GM23338 (cell line): ENCODE results near the gene IGSF10.

ENCODE experiments used
- CREB1 ChIP-seq: fragments of 250-450 bp; sonication (Bioruptor Pico); IDR thresholded peaks from 2 replicates; pipeline ENCODE4 v1.5.0; 2020; ENCODE audit warnings: low read depth, mild to moderate bottlenecking, moderate library complexity
- EZH2 ChIP-seq: fragments of 200-600 bp; sonication (generic); IDR thresholded peaks from one replicate; pipeline ENCODE4 v1.8.0; 2017; ENCODE audit warnings: antibody characterized with exemption, mild to moderate bottlenecking, low read depth; ENCODE audit not compliant: unreplicated experiment
- EZH2phosphoT487 ChIP-seq: fragments of 200-600 bp; sonication (generic); IDR thresholded peaks from one replicate; pipeline ENCODE4 v1.8.1; 2018; ENCODE audit warnings: antibody characterized with exemption; ENCODE audit not compliant: unreplicated experiment
- POLR2AphosphoS5 ChIP-seq: IDR thresholded peaks from 2 replicates; pipeline ENCODE4 v1.6.1; 2016; ENCODE audit warnings: antibody characterized with exemption, low read depth
- STAT1 ChIP-seq: IDR thresholded peaks from one replicate; pipeline ENCODE4 v1.6.1; 2016; ENCODE audit warnings: antibody characterized with exemption; ENCODE audit not compliant: unreplicated experiment
- TF ChIP-seq, protein P1 (sequence below), 2 experiments: fragments of 200-600 bp in 1 of 2; sonication (generic) in 1 of 2; conservative IDR thresholded peaks; 2 replicates each; pipeline versions ENCODE4 v1.5.1 to v1.6.1; 2016 to 2017; ENCODE audit warnings: antibody characterized with exemption in 2 of 2, low read depth in 2 of 2, mild to moderate bottlenecking in 2 of 2, moderate library complexity in 1 of 2
- TF ChIP-seq, protein P2 (sequence below): IDR thresholded peaks from one replicate; pipeline ENCODE4 v1.6.1; 2018; ENCODE audit warnings: antibody characterized with exemption; ENCODE audit not compliant: unreplicated experiment

DNA sequence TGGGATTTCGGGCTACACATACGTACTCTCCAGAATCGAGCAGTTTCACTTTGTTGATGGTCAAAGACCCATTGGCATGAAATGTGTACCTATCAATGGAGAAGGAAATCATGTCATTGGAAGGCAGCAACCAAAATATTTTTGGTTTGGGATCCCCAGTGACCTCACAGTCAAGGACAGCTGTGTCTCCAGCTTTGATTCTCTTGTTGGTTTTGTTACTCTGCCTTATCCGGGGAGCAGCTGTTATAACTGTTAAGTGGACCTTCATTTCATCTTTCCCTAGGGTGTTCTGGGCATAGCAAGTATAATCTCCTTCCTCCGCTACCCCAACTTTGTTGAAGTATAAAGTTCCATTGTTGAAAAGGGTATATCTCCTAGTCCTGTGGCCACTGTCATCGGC lies 23.0 kb downstream of the IGSF10 start:
- TF ChIP-seq, protein P1, sequence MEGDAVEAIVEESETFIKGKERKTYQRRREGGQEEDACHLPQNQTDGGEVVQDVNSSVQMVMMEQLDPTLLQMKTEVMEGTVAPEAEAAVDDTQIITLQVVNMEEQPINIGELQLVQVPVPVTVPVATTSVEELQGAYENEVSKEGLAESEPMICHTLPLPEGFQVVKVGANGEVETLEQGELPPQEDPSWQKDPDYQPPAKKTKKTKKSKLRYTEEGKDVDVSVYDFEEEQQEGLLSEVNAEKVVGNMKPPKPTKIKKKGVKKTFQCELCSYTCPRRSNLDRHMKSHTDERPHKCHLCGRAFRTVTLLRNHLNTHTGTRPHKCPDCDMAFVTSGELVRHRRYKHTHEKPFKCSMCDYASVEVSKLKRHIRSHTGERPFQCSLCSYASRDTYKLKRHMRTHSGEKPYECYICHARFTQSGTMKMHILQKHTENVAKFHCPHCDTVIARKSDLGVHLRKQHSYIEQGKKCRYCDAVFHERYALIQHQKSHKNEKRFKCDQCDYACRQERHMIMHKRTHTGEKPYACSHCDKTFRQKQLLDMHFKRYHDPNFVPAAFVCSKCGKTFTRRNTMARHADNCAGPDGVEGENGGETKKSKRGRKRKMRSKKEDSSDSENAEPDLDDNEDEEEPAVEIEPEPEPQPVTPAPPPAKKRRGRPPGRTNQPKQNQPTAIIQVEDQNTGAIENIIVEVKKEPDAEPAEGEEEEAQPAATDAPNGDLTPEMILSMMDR (conservative IDR thresholded peaks at IDR 0.05; ENCODE audit: low read depth in 2 of 2): no peak
- TF ChIP-seq, protein P2, sequence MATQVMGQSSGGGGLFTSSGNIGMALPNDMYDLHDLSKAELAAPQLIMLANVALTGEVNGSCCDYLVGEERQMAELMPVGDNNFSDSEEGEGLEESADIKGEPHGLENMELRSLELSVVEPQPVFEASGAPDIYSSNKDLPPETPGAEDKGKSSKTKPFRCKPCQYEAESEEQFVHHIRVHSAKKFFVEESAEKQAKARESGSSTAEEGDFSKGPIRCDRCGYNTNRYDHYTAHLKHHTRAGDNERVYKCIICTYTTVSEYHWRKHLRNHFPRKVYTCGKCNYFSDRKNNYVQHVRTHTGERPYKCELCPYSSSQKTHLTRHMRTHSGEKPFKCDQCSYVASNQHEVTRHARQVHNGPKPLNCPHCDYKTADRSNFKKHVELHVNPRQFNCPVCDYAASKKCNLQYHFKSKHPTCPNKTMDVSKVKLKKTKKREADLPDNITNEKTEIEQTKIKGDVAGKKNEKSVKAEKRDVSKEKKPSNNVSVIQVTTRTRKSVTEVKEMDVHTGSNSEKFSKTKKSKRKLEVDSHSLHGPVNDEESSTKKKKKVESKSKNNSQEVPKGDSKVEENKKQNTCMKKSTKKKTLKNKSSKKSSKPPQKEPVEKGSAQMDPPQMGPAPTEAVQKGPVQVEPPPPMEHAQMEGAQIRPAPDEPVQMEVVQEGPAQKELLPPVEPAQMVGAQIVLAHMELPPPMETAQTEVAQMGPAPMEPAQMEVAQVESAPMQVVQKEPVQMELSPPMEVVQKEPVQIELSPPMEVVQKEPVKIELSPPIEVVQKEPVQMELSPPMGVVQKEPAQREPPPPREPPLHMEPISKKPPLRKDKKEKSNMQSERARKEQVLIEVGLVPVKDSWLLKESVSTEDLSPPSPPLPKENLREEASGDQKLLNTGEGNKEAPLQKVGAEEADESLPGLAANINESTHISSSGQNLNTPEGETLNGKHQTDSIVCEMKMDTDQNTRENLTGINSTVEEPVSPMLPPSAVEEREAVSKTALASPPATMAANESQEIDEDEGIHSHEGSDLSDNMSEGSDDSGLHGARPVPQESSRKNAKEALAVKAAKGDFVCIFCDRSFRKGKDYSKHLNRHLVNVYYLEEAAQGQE: no peak
- TF ChIP-seq EZH2phosphoT487 (no peak), POLR2AphosphoS5 (no peak), EZH2 (no peak), CREB1 (CRISPR knock-in tag) (no peak), STAT1 (no peak)
